ENCODE data around the gene ROGDI.

- no peak for TF ChIP-seq CTCF (IDR thresholded peaks at IDR 0.05)
- TF ChIP-seq EZH2 (IDR thresholded peaks at IDR 0.05): no peak
- TF ChIP-seq EZH2phosphoT487 (IDR thresholded peaks at IDR 0.05): no peak
Measured at GRCh38 chr16:4795828-4796572, 6.4 kb downstream of the ROGDI start.
